Suppressor macrophage (primary cell): ENCODE data around the gene UBB.
A peak's percentile ranks its signal among the peaks of the same experiment; 100 is the strongest.
"Not testable (repeated sequence)": the region's sequence is repeated elsewhere in the genome, so short reads cannot be mapped to it uniquely, and the experiment has no call there.

Source experiments
- DNase-seq, 4 experiments: peaks; one replicate each; pipeline ENCODE4 v3.0.0-alpha.2; 2020 to 2022

The UBB gene

GRCh38 chr17:16377941-16378341 lies 3.0 kb upstream of the UBB start:
- no peak for DNase-seq

- no peak for DNase-seq
Measured at GRCh38 chr17:16378636-16379282, 2.1 kb upstream of the UBB start.

GRCh38 chr17:16379654-16380053 lies 1.2 kb upstream of the UBB start:
- DNase-seq = no peak

- peak; percentile 34 to 46 (median 43) for DNase-seq
Measured at GRCh38 chr17:16381496-16381820, 567 bp downstream of the UBB start.

- no peak for DNase-seq
Measured at GRCh38 chr17:16383216-16383615, 2.3 kb downstream of the UBB start.

- DNase-seq = no peak
Measured at GRCh38 chr17:16383772-16384287, 2.9 kb downstream of the UBB start.

- no peak for DNase-seq
Measured at GRCh38 chr17:16384557-16384956, 3.7 kb downstream of the UBB start.

GRCh38 chr17:16386126-16386507 lies 5.2 kb downstream of the UBB start:
- not testable (repeated sequence) for DNase-seq

GRCh38 chr17:16391451-16391850 lies 10.6 kb downstream of the UBB start:
- no peak for DNase-seq

GRCh38 chr17:16392491-16392890 lies 11.6 kb downstream of the UBB start:
- DNase-seq = not testable (repeated sequence)

GRCh38 chr17:16395887-16396286 lies 15.0 kb downstream of the UBB start:
- not testable (repeated sequence) for DNase-seq

- DNase-seq = not testable (repeated sequence)
Measured at GRCh38 chr17:16396693-16397092, 15.8 kb downstream of the UBB start.

GRCh38 chr17:16398270-16399267 lies 17.7 kb downstream of the UBB start:
- DNase-seq = no peak

- DNase-seq = not testable (repeated sequence)
Measured at GRCh38 chr17:16403847-16404246, 23.0 kb downstream of the UBB start.

GRCh38 chr17:16406742-16407674 lies 26.1 kb downstream of the UBB start:
- DNase-seq = peak in 3 of 4 experiments; percentile 38 to 53 (median 46)

GRCh38 chr17:16407911-16408588 lies 27.2 kb downstream of the UBB start:
- peak; percentile 71 to 85 (median 78) for DNase-seq

- DNase-seq = peak; percentile 34 to 76 (median 56)
Measured at GRCh38 chr17:16415031-16415924, 34.4 kb downstream of the UBB start, which contains the start of gene TRPV2. TSS of gene TRPV2 (plus strand) at chr17:16415571. CDS start at chr17:16417669, 2,098 bp downstream.

- DNase-seq = no peak
Measured at GRCh38 chr17:16417399-16417798, 36.5 kb downstream of the UBB start.

- DNase-seq = peak in 3 of 4 experiments; percentile 31 to 42 (median 40)
Measured at GRCh38 chr17:16417896-16418684, 37.2 kb downstream of the UBB start.

GRCh38 chr17:16418685-16419068 lies 37.8 kb downstream of the UBB start:
- DNase-seq = peak; percentile 47 to 70 (median 60)
